WTC11 (cell line): ENCODE data around the gene ALG14.

Experiments used
- CTCF ChIP-seq: fragments of 200-600 bp; IDR thresholded peaks from 2 replicates; pipeline ENCODE4 v1.8.0; 2022; ENCODE audit warnings: antibody characterized with exemption
- HMGXB4 ChIP-seq: sonication (generic); formaldehyde crosslinking; IDR thresholded peaks from 2 replicates; pipeline ENCODE4 v1.8.1; 2023; ENCODE audit warnings: mild to moderate bottlenecking, moderate library complexity, missing genetic modification reagents
- IRF2 ChIP-seq: sonication (generic); formaldehyde crosslinking; IDR thresholded peaks from 2 replicates; pipeline ENCODE4 v1.8.0; 2022; ENCODE audit warnings: low read depth, missing genetic modification reagents, borderline replicate concordance
- JUN ChIP-seq: sonication (generic); formaldehyde crosslinking; IDR thresholded peaks from 2 replicates; pipeline ENCODE4 v1.8.0; 2023; ENCODE audit warnings: mild to moderate bottlenecking, missing genetic modification reagents
- MAX ChIP-seq: sonication (generic); formaldehyde crosslinking; IDR thresholded peaks from 2 replicates; pipeline ENCODE4 v1.8.0; 2022; ENCODE audit warnings: mild to moderate bottlenecking, missing genetic modification reagents
- NR3C1 ChIP-seq: sonication (generic); formaldehyde crosslinking; conservative IDR thresholded peaks from 2 replicates; pipeline ENCODE4 v1.8.1; 2023; ENCODE audit warnings: low read depth, mild to moderate bottlenecking, missing genetic modification reagents
- RORB ChIP-seq: fragments of 250-450 bp; sonication (Bioruptor Pico); IDR thresholded peaks from 2 replicates; pipeline ENCODE4 v1.9.0; 2021; ENCODE audit warnings: mild to moderate bottlenecking
- TCF7 ChIP-seq: sonication (generic); formaldehyde crosslinking; IDR thresholded peaks from 2 replicates; pipeline ENCODE4 v1.8.0; 2022; ENCODE audit warnings: mild to moderate bottlenecking, low read depth, missing genetic modification reagents, moderate library complexity
- TEAD1 ChIP-seq: sonication (generic); formaldehyde crosslinking; IDR thresholded peaks from 2 replicates; pipeline ENCODE4 v1.8.0; 2022; ENCODE audit warnings: mild to moderate bottlenecking, missing genetic modification reagents
- ZBTB43 ChIP-seq: sonication (generic); formaldehyde crosslinking; IDR thresholded peaks from 2 replicates; pipeline ENCODE4 v1.8.1; 2023; ENCODE audit warnings: mild to moderate bottlenecking, missing genetic modification reagents
- ZNF121 ChIP-seq: sonication (generic); formaldehyde crosslinking; IDR thresholded peaks from 2 replicates; pipeline ENCODE4 v1.8.0; 2023; ENCODE audit warnings: missing genetic modification reagents
- TF ChIP-seq, protein P1 (sequence below): sonication (generic); formaldehyde crosslinking; IDR thresholded peaks from 2 replicates; pipeline ENCODE4 v1.8.1; 2022; ENCODE audit warnings: missing genetic modification reagents, borderline replicate concordance
- TF ChIP-seq, protein P2 (sequence below): sonication (generic); formaldehyde crosslinking; IDR thresholded peaks from 2 replicates; pipeline ENCODE4 v1.8.1; 2022; ENCODE audit warnings: low read depth, mild to moderate bottlenecking, moderate library complexity, missing genetic modification reagents, borderline replicate concordance
- TF ChIP-seq, protein P3 (sequence below): sonication (generic); formaldehyde crosslinking; IDR thresholded peaks from 2 replicates; pipeline ENCODE4 v1.8.0; 2022; ENCODE audit warnings: mild to moderate bottlenecking, missing genetic modification reagents

DNA sequence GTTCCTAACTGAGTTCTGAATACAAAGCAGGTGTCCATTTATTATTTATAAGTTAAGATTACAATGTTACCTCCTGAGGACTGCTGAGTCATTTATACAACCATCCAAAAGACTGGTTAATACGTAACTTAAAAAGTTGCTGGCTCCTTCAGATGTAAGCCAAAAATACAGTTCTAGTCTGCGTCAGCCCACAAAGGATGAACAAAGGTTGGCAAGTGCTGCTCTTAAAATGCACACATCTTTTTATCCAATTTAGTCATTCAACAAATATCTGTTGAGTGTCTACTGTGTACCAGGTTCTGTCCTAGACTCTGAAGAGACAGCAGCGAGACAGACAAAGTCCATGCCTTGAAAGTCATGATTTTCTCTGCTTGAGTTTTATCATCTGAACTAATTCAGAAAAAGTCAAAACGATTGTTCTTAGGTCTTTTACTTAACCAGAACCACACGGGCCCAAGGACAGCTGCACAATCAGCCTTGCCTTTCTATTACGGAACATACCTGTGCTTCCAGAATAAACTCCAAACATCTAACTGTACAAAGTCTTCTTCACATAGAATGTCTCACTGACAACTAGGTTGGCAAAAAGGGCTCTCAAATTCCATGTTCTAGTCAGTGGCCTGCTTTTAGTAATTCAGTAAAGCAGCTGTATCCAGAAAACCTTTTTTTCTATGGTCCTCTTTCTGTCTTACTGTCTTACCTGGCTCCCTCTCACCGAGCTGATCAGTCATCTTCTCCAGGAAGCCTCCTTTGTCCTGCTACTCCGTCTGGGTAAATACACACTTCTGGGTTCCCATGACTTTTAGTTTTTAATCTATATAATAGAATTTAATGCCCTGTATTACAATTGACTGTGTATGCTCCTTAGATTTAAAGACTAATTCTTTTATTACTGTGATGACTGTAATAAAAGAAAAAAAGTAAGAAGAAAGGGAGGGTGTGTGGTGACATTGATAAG is 130.3 kb downstream of the ALG14 start:
- TF ChIP-seq ZNF121 (CRISPR knock-in tag) = no peak
- no peak for TF ChIP-seq CTCF
- TF ChIP-seq, protein P1, sequence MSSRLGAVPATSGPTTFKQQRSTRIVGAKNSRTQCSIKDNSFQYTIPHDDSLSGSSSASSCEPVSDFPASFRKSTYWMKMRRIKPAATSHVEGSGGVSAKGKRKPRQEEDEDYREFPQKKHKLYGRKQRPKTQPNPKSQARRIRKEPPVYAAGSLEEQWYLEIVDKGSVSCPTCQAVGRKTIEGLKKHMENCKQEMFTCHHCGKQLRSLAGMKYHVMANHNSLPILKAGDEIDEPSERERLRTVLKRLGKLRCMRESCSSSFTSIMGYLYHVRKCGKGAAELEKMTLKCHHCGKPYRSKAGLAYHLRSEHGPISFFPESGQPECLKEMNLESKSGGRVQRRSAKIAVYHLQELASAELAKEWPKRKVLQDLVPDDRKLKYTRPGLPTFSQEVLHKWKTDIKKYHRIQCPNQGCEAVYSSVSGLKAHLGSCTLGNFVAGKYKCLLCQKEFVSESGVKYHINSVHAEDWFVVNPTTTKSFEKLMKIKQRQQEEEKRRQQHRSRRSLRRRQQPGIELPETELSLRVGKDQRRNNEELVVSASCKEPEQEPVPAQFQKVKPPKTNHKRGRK = no peak
- TF ChIP-seq IRF2 (CRISPR knock-in tag) = no peak
- no peak for TF ChIP-seq JUN (CRISPR knock-in tag)
- TF ChIP-seq, protein P2, sequence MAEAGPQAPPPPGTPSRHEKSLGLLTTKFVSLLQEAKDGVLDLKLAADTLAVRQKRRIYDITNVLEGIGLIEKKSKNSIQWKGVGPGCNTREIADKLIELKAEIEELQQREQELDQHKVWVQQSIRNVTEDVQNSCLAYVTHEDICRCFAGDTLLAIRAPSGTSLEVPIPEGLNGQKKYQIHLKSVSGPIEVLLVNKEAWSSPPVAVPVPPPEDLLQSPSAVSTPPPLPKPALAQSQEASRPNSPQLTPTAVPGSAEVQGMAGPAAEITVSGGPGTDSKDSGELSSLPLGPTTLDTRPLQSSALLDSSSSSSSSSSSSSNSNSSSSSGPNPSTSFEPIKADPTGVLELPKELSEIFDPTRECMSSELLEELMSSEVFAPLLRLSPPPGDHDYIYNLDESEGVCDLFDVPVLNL (CRISPR knock-in tag) = no peak
- TF ChIP-seq RORB (CRISPR knock-in tag) = no peak
- TF ChIP-seq HMGXB4 = no peak
- no peak for TF ChIP-seq TCF7
- TF ChIP-seq MAX (CRISPR knock-in tag) = no peak
- TF ChIP-seq NR3C1 = no peak
- TF ChIP-seq TEAD1 (CRISPR knock-in tag) = no peak
- TF ChIP-seq ZBTB43 (CRISPR knock-in tag) = no peak
- TF ChIP-seq, protein P3, sequence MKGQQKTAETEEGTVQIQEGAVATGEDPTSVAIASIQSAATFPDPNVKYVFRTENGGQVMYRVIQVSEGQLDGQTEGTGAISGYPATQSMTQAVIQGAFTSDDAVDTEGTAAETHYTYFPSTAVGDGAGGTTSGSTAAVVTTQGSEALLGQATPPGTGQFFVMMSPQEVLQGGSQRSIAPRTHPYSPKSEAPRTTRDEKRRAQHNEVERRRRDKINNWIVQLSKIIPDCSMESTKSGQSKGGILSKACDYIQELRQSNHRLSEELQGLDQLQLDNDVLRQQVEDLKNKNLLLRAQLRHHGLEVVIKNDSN (CRISPR knock-in tag) = no peak
